ENCODE results near the gene NES.

NES gene

GRCh38 chr1:156676114-156676819, 940 bp downstream of the NES start:
- TF ChIP-seq CTCF (conservative IDR thresholded peaks at IDR 0.05), result no peak
- H3K27ac ChIP-seq, result no peak overlapping the region

- no peak for TF ChIP-seq CTCF (conservative IDR thresholded peaks at IDR 0.05)
- no peak overlapping the region for H3K27ac ChIP-seq
These were observed 1.7 kb downstream of the NES start for GRCh38 chr1:156675210-156676113.

- no peak for TF ChIP-seq CTCF (conservative IDR thresholded peaks at IDR 0.05)
- H3K27ac ChIP-seq, result no peak overlapping the region
These were observed 3.7 kb downstream of the NES start for GRCh38 chr1:156673387-156674121.

- TF ChIP-seq CTCF (conservative IDR thresholded peaks at IDR 0.05), result no peak
These were observed 5.4 kb downstream of the NES start for GRCh38 chr1:156671804-156672203.

GRCh38 chr1:156670791-156671190, 6.4 kb downstream of the NES start:
- no peak for TF ChIP-seq CTCF (conservative IDR thresholded peaks at IDR 0.05)
- no peak overlapping the region for H3K27ac ChIP-seq

More at GRCh38 chr1:156671804-156672203, 5.4 kb downstream of the NES start:
- no peak overlapping the region for H3K27ac ChIP-seq

GRCh38 chr1:156670359-156670758, 6.8 kb downstream of the NES start:
- no peak for TF ChIP-seq CTCF (conservative IDR thresholded peaks at IDR 0.05)
- H3K27ac ChIP-seq, result no peak overlapping the region

- TF ChIP-seq CTCF (conservative IDR thresholded peaks at IDR 0.05), result no peak
- no peak overlapping the region for H3K27ac ChIP-seq
These were observed 7.4 kb downstream of the NES start for GRCh38 chr1:156669794-156670193.

Data from VCaP (cell line).